Psoas muscle (tissue), 8 donors: ENCODE measurements around the gene PHC2. TPM values are rescaled to one million over a fixed set of nuclear protein-coding genes. Genes with fewer than 3 reads are reported as not detected.

Experiments used
- ATAC-seq, 4 donors: fragments of 200-7000 bp; cut with Tn5 transposase; one replicate each; pipeline ENCODE4 v1.9.1; 2020; ENCODE audit warnings: moderate library complexity in 3 of 4, mild to moderate bottlenecking in 2 of 4
- DNase-seq, 2 donors: peaks; one replicate each; pipeline ENCODE4 v3.0.0-alpha.2; 2020
- H3K27ac ChIP-seq: fragments of 200-600 bp; one replicate; pipeline ENCODE4 v1.8.0; 2022
- H3K27me3 ChIP-seq, 3 donors: fragments of 200-600 bp in 1 of 3; one replicate each; pipeline versions ENCODE4 v1.6.1 to v1.8.0; 2013 to 2022; ENCODE audit warnings: low read length in 2 of 3, mild to moderate bottlenecking in 2 of 3, moderate library complexity in 1 of 3; ENCODE audit not compliant: insufficient read depth in 3 of 3
- H3K36me3 ChIP-seq, 2 donors: fragments of 200-600 bp in 1 of 2; one replicate each; pipeline versions ENCODE4 v1.6.1 to v1.8.0; 2013 to 2022; ENCODE audit warnings: low read depth in 1 of 2, mild to moderate bottlenecking in 1 of 2, moderate library complexity in 1 of 2; ENCODE audit not compliant: insufficient read depth in 1 of 2
- H3K4me1 ChIP-seq: fragments of 200-600 bp; one replicate; pipeline ENCODE4 v1.8.0; 2022
- H3K4me3 ChIP-seq: fragments of 200-600 bp; one replicate; pipeline ENCODE4 v1.8.0; 2022; ENCODE audit warnings: mild to moderate bottlenecking
- H3K9me3 ChIP-seq: fragments of 200-600 bp; one replicate; pipeline ENCODE4 v1.8.0; 2022
- WGBS, 3 donors: extraction: QIAGEN DNeasy Blood & Tissue Kit; methylation state at CpG; one replicate each; pipeline versions ENCODE4 v1.1.6 to v1.1.7; 2013; 5-methylcytosine and 5-hydroxymethylcytosine counted together
- intact Hi-C, 2 donors: fragments of 100-400 bp; cut with DNase I; formaldehyde crosslinking; loops; one replicate each; pipeline versions ENCODE4 v1.11.0 to v1.14.2; 2022
- polyA plus RNA-seq, 3 donors: library from polyadenylated mRNA; stranded (reverse); fragments of 200-250 nt; gene quantifications; one replicate each; pipeline ENCODE4 v1.2.3, GENCODE V29; 2013
- total RNA-seq, 4 donors: library from RNA; stranded (reverse); fragmentation: NEBNext Ultra II Directional in 2 of 4; extraction: Animal tissue kit (Norgen Biotek cat#: 25700) in 2 of 4; gene quantifications; one replicate each; pipeline versions ENCODE4 v1.2.1 to v1.2.4, GENCODE V29; 2021 to 2023
- TF ChIP-seq, protein P1 (sequence below): fragments of 200-600 bp; IDR thresholded peaks from one replicate; pipeline ENCODE4 v1.8.0; 2022; ENCODE audit warnings: antibody characterized with exemption
- donor health status: healthy with polysubstance abuse.
- donor health status: DM: no; HTN: no; CAD: no; lungs with moderate emphysema.
- donor health status: Bipolar disorder and iron deficiency.
- donor health status: healthy.
- donor health status: DM: yes; HTN: yes; CAD: no.
- donor health status: DM: no; HTN: no; CAD: no.
- donor health status: DM: no; HTN: no; CAD: no.
- donor health status: DM: yes; HTN: yes; CAD: no.

The PHC2 gene
- total and polyA plus RNA-seq, 7 donors, result 74.1 to 427 (median 338) TPM

DNA sequence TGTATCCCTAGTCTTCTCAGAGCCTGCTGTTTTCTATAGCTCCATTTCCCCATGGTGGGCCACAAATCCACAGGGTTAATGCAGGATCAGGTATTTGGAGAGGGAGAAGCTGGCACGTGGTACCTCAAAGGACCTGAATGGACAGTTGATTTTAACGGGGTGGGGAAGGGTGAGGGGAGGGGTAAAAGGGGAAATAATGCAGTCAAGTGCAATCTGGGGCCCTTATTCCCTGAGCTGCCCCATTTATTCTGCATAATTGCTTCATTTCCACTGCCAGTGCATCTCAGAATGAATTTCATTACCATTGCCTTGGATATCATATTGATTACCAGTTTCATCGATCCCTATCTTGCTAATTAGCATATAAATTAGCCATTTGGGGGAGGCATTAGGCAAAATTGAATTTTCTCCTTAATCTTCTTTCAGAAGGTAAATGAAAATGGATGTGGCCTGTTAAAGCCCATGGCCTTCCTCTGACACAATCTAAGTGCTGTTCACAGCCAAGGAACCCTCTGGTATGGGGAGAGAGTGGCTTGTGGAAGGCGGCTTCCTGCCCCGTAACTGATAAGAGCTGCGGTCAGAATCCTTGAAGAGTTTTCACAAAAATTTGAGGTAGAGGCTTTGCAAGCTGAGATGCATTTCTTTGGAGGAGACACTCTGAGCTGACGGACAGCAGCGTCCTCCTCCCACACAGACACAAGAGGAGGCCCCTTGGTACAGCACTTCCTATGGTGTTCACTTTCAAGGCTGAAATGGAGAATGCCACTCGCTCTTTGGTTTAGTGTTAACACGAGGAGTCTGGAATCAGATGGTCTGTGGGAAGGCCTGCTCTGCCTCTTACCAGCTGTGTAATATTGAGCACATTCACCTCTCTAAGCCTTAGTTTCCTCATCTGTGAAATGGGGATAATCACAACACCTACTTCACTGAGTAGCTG lies 34.4 kb downstream of the PHC2 start:
- DNase-seq (no peak), ATAC-seq (no peak)
- Histone ChIP-seq H3K36me3 (no peaks in the 10 kb centered on the region), H3K9me3 (no peaks in the 10 kb centered on the region), H3K27ac (no peak overlapping the region), H3K4me3 (no peak overlapping the region), H3K27me3 (no peaks in the 10 kb centered on the region), H3K4me1 (peaks cover 39% of the 10 kb centered on the region)
- 83 to 88% (median 85%) methylated on average over 10 of the region's 10 CpGs for WGBS, 3 donors
- intact Hi-C loops, result no loop called here
- TF ChIP-seq, protein P1, sequence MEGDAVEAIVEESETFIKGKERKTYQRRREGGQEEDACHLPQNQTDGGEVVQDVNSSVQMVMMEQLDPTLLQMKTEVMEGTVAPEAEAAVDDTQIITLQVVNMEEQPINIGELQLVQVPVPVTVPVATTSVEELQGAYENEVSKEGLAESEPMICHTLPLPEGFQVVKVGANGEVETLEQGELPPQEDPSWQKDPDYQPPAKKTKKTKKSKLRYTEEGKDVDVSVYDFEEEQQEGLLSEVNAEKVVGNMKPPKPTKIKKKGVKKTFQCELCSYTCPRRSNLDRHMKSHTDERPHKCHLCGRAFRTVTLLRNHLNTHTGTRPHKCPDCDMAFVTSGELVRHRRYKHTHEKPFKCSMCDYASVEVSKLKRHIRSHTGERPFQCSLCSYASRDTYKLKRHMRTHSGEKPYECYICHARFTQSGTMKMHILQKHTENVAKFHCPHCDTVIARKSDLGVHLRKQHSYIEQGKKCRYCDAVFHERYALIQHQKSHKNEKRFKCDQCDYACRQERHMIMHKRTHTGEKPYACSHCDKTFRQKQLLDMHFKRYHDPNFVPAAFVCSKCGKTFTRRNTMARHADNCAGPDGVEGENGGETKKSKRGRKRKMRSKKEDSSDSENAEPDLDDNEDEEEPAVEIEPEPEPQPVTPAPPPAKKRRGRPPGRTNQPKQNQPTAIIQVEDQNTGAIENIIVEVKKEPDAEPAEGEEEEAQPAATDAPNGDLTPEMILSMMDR, result no peak

DNA sequence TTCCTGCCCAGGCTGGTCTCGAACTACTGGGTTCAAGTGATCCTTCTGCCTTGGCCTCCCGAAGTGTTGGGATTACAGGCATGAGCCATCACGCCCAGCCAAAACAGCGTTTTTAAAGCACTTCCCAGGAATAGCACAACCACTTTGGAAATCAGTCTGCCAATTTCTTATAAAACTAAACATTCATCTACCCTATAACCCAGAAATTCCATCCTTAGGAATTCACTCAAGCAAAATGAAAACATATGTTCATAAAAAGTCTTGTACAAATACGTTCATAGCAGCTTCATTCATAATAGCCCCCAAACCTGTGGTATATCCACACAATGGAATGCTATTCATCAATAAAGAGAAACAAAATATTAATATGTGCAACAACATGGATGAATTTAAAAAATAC lies 36.1 kb downstream of the PHC2 start:
- H3K27ac ChIP-seq, result no peak overlapping the region
- H3K4me3 ChIP-seq, result no peak overlapping the region
- ATAC-seq (no peak), DNase-seq (no peak)
- no peaks in the 10 kb centered on the region for H3K9me3 ChIP-seq
- peaks cover 33% of the 10 kb centered on the region for H3K4me1 ChIP-seq
- no peaks in the 10 kb centered on the region for H3K27me3 ChIP-seq
- H3K36me3 ChIP-seq, result no peaks in the 10 kb centered on the region
- intact Hi-C loops, result loop anchor here in 1 of 2 donors (5.0 kb wide), 1 partner anchor 33 kb away; no protein-coding TSS in a partner anchor
- TF ChIP-seq, protein P1, result no peak
- WGBS, 3 donors, result 81 to 90% (median 87%) methylated on average over 5 of the region's 5 CpGs

DNA sequence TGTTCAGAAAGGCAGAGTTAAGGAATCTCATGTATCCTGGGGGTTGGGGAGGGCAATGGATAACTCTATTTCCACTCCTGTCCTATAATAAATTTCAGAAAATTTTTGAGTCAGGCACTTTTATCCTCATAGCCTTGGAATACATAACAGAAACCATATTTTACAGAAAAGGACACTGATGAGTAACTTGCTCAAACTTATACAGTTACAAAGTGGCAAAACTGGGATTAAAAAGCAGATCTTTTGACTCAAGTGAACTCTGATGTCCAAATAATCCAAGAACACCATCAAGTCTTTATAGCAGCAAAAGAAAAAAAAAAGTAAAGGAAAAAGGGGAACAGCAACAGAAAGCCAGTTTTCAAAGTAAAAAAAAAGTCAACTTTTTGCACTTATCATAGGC lies 36.9 kb downstream of the PHC2 start:
- ATAC-seq, result no peak
- H3K36me3 ChIP-seq, result no peaks in the 10 kb centered on the region
- H3K4me3 ChIP-seq, result no peak overlapping the region

DNA sequence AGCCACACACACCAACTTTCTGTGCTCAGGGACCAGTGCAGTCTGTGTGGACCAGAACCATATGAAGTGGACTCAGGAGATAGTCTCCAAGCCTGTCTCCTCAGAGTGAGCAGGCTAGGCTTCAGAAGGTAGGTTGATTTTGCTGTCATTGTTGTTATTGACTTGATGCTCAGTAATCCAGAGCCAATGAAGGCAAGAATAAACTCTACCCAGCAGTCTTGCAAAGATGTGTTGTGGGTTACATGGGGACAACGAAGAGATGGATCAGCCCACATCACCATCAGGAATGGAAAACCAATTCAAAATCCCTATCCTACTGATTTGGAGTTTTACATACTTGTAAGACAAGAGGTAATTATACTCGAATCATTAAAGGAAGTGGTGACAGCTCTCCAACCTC lies 37.4 kb downstream of the PHC2 start:
- intact Hi-C loops, result loop anchor here in 1 of 2 donors (5.0 kb wide), 1 partner anchor 34 kb away; no protein-coding TSS in a partner anchor
- WGBS, 3 donors, result 51 to 83% (median 64%) methylated on average over 2 of the region's 2 CpGs
- Histone ChIP-seq H3K9me3 (no peaks in the 10 kb centered on the region), H3K27ac (peak overlapping the region; percentile 5), H3K36me3 (no peaks in the 10 kb centered on the region), H3K4me1 (peaks cover 33% of the 10 kb centered on the region), H3K27me3 (no peaks in the 10 kb centered on the region), H3K4me3 (no peak overlapping the region)
- peak in 2 of 4 donors; percentile 62 for ATAC-seq
- DNase-seq, result no peak
- TF ChIP-seq, protein P1, result no peak

More for the DNA sequence above, 36.9 kb downstream of the PHC2 start:
- H3K27me3 ChIP-seq, result no peaks in the 10 kb centered on the region
- H3K9me3 ChIP-seq, result no peaks in the 10 kb centered on the region
- TF ChIP-seq, protein P1, result no peak
- H3K4me1 ChIP-seq, result peaks cover 33% of the 10 kb centered on the region
- intact Hi-C loops, result loop anchor here in 1 of 2 donors (5.0 kb wide), 1 partner anchor 33 kb away; no protein-coding TSS in a partner anchor
- no peak for DNase-seq
- H3K27ac ChIP-seq, result no peak overlapping the region
